Neural cell (in vitro differentiated cells): ENCODE results near the gene SNRK.

ENCODE experiments used
- CTCF ChIP-seq: fragments of 450-650 bp; IDR thresholded peaks from 2 replicates; pipeline ENCODE4 v1.5.1; 2014; ENCODE audit warnings: antibody characterized with exemption, mild to moderate bottlenecking, moderate library complexity; ENCODE audit not compliant: poor library complexity, severe bottlenecking
- EP300 ChIP-seq: fragments of 450-650 bp; conservative IDR thresholded peaks from 2 replicates; pipeline ENCODE4 v1.6.1; 2014; ENCODE audit warnings: antibody characterized with exemption, mild to moderate bottlenecking, moderate library complexity; ENCODE audit not compliant: poor library complexity, severe bottlenecking
- EZH2 ChIP-seq: fragments of 200-600, 300-800 bp; shearing (Covaris generic), sonication (generic); IDR thresholded peaks from 2 replicates; pipeline ENCODE4 v1.6.1; 2014; ENCODE audit warnings: antibody characterized with exemption, low read length, borderline replicate concordance, mild to moderate bottlenecking; ENCODE audit not compliant: insufficient read depth, poor library complexity, severe bottlenecking
- POLR2AphosphoS5 ChIP-seq: IDR thresholded peaks from 2 replicates; pipeline ENCODE4 v1.6.1; 2012
- RAD21 ChIP-seq: fragments of 450-650 bp; conservative IDR thresholded peaks from 2 replicates; pipeline ENCODE4 v1.6.1; 2014; ENCODE audit warnings: antibody characterized with exemption, mild to moderate bottlenecking, moderate library complexity
- SMC3 ChIP-seq: fragments of 450-650 bp; conservative IDR thresholded peaks from 2 replicates; pipeline ENCODE4 v1.6.1; 2014; ENCODE audit warnings: antibody characterized with exemption, mild to moderate bottlenecking, moderate library complexity; ENCODE audit not compliant: poor library complexity

- no peak for TF ChIP-seq EP300
- TF ChIP-seq RAD21, result no peak
- no peak for TF ChIP-seq EZH2
- TF ChIP-seq POLR2AphosphoS5, result no peak
- no peak for TF ChIP-seq CTCF
- no peak for TF ChIP-seq SMC3
Measured at GRCh38 chr3:43266995-43267394, 19.3 kb upstream of the SNRK start.
